ENCODE data around the gene RRP9. TPM values are rescaled to one million over a fixed set of nuclear protein-coding genes. Genes with fewer than 3 reads are reported as not detected.
A peak's percentile ranks its signal among the peaks of the same experiment; 100 is the strongest.

RRP9 gene
- polyA plus RNA-seq, 1 donor from 2014 or later, result 26.8 TPM

GRCh38 chr3:51955893-51956770, 14.4 kb upstream of the RRP9 start:
- no peak overlapping the region for H3K9ac ChIP-seq (ENCODE audit: low read length)

More at GRCh38 chr3:51955893-51956770, 14.4 kb upstream of the RRP9 start:
- Histone ChIP-seq H3K9me3 (ENCODE audit: low read length) (no peaks in the 10 kb centered on the region), H3F3A (ENCODE audit: insufficient read depth, low read length, poor library complexity, severe bottlenecking) (no peaks in the 10 kb centered on the region), H2AFZ (ENCODE audit: low read depth, low read length) (no peak overlapping the region), H3K9me2 (ENCODE audit: insufficient read depth, low read length) (no peaks in the 10 kb centered on the region), H3K4me3 (ENCODE audit: low read length) (no peak overlapping the region), H3K27ac (ENCODE audit: low read length) (no peak overlapping the region), H4K20me1 (ENCODE audit: insufficient read depth) (no peaks in the 10 kb centered on the region), H3K27me3 (ENCODE audit: insufficient read depth, low read depth, low read length) (peaks cover 14% of the 10 kb centered on the region), H3K36me3 (ENCODE audit: insufficient read depth, low read length) (no peaks in the 10 kb centered on the region), H3K4me2 (ENCODE audit: low read length) (no peak overlapping the region), H3K79me2 (replicated peaks; ENCODE audit: insufficient read depth, low read length) (no peaks in the 10 kb centered on the region)
- TF ChIP-seq CTCF (IDR thresholded peaks at IDR 0.05; ENCODE audit: poor library complexity, severe bottlenecking) (peak; percentile 37), POLR2AphosphoS5 (IDR thresholded peaks at IDR 0.05) (no peak), SMC3 (conservative IDR thresholded peaks at IDR 0.05; ENCODE audit: poor library complexity) (no peak), REST (IDR thresholded peaks at IDR 0.05; ENCODE audit: borderline replicate concordance) (no peak), MXI1 (conservative IDR thresholded peaks at IDR 0.05; ENCODE audit: poor library complexity, severe bottlenecking) (no peak)
